GM23338 (cell line): ENCODE data around the gene ME1. TPM values are rescaled to one million over a fixed set of nuclear protein-coding genes. Genes with fewer than 3 reads are reported as not detected.

Experiments
- ATAC-seq: fragments of 200-7000 bp; cut with Tn5 transposase; 3 replicates; pipeline ENCODE4 v1.9.1; 2020
- DNase-seq: peaks from one replicate; pipeline ENCODE4 v3.0.0-alpha.2; 2015; ENCODE audit warnings: low spot score
- H2AFZ ChIP-seq: fragments of 200-600 bp; sonication (generic); 2 replicates; pipeline ENCODE4 v1.8.0; 2016; ENCODE audit warnings: antibody characterized with exemption, mild to moderate bottlenecking, moderate library complexity
- H3F3A ChIP-seq: fragments of 200-600 bp; sonication (generic); replicated peaks from 2 replicates; pipeline ENCODE4 v1.8.0; 2017; ENCODE audit warnings: antibody characterized with exemption, mixed run types, low read depth
- H3K27ac ChIP-seq: fragments of 200-600 bp; sonication (generic); 2 replicates; pipeline ENCODE4 v1.6.1; 2016; ENCODE audit warnings: low read depth
- H3K27me3 ChIP-seq: fragments of 200-600 bp; sonication (generic); 2 replicates; pipeline ENCODE4 v1.8.0; 2016; ENCODE audit warnings: mild to moderate bottlenecking, mixed run types, moderate library complexity; ENCODE audit not compliant: insufficient read depth
- H3K36me3 ChIP-seq: fragments of 200-600 bp; sonication (generic); 2 replicates; pipeline ENCODE4 v1.8.0; 2016; ENCODE audit warnings: mild to moderate bottlenecking; ENCODE audit not compliant: insufficient read depth
- H3K4me1 ChIP-seq: fragments of 200-600 bp; sonication (generic); 2 replicates; pipeline ENCODE4 v1.8.0; 2016; ENCODE audit warnings: mild to moderate bottlenecking, moderate library complexity; ENCODE audit not compliant: insufficient read depth
- H3K4me2 ChIP-seq: fragments of 200-600 bp; sonication (generic); 2 replicates; pipeline ENCODE4 v1.7.1; 2017; ENCODE audit warnings: mixed run types
- H3K4me3 ChIP-seq: fragments of 200-600 bp; sonication (generic); 2 replicates; pipeline ENCODE4 v1.6.1; 2016; ENCODE audit warnings: mixed run types
- H3K79me2 ChIP-seq: fragments of 200-600 bp; sonication (generic); replicated peaks from 2 replicates; pipeline ENCODE4 v1.8.0; 2017; ENCODE audit warnings: mild to moderate bottlenecking; ENCODE audit not compliant: insufficient read depth
- H3K9me2 ChIP-seq: fragments of 200-600 bp; sonication (generic); 2 replicates; pipeline ENCODE4 v1.8.0; 2017; ENCODE audit not compliant: insufficient read depth
- H4K20me1 ChIP-seq: fragments of 200-600 bp; sonication (generic); replicated peaks from 2 replicates; pipeline ENCODE4 v1.8.0; 2017; ENCODE audit warnings: mild to moderate bottlenecking; ENCODE audit not compliant: insufficient read depth
- H3K27ac Mint-ChIP-seq: 2 replicates; pipeline ENCODE4 v1.8.0; 2020; ENCODE audit warnings: inconsistent platforms, mild to moderate bottlenecking, moderate library complexity, mixed read lengths
- H3K27me3 Mint-ChIP-seq: 3 replicates; pipeline ENCODE4 v1.8.0; 2022; ENCODE audit warnings: low read depth, mild to moderate bottlenecking, moderate library complexity, mixed read lengths, inconsistent platforms; ENCODE audit not compliant: insufficient read depth, poor library complexity
- H3K36me3 Mint-ChIP-seq: 3 replicates; pipeline ENCODE4 v1.8.0; 2021; ENCODE audit warnings: low read depth, mild to moderate bottlenecking, inconsistent platforms, moderate library complexity, mixed read lengths
- H3K4me1 Mint-ChIP-seq: 3 replicates; pipeline ENCODE4 v1.8.0; 2020; ENCODE audit warnings: mild to moderate bottlenecking, inconsistent platforms, mixed read lengths
- H3K4me3 Mint-ChIP-seq: 3 replicates; pipeline ENCODE4 v1.8.0; 2021; ENCODE audit warnings: moderate library complexity, mild to moderate bottlenecking, inconsistent platforms, mixed read lengths
- H3K9me3 Mint-ChIP-seq: 3 replicates; pipeline ENCODE4 v1.8.0; 2020; ENCODE audit warnings: moderate library complexity, mild to moderate bottlenecking, inconsistent platforms, mixed read lengths
- CTCF ChIP-seq, 2 experiments: fragments of 200-600 bp in 1 of 2; sonication (generic) in 1 of 2; conservative IDR thresholded peaks; 2 replicates each; pipeline versions ENCODE4 v1.5.1 to v1.6.1; 2016 to 2017; ENCODE audit warnings: antibody characterized with exemption in 2 of 2, low read depth in 2 of 2, mild to moderate bottlenecking in 2 of 2, moderate library complexity in 1 of 2
- ETS1 ChIP-seq: IDR thresholded peaks from 2 replicates; pipeline ENCODE4 v1.6.1; 2016; ENCODE audit warnings: antibody characterized with exemption
- EZH2 ChIP-seq: fragments of 200-600 bp; sonication (generic); IDR thresholded peaks from one replicate; pipeline ENCODE4 v1.8.0; 2017; ENCODE audit warnings: antibody characterized with exemption, mild to moderate bottlenecking, low read depth; ENCODE audit not compliant: unreplicated experiment
- EZH2phosphoT487 ChIP-seq: fragments of 200-600 bp; sonication (generic); IDR thresholded peaks from one replicate; pipeline ENCODE4 v1.8.1; 2018; ENCODE audit warnings: antibody characterized with exemption; ENCODE audit not compliant: unreplicated experiment
- REST ChIP-seq: IDR thresholded peaks from one replicate; pipeline ENCODE4 v1.6.1; 2018; ENCODE audit warnings: antibody characterized with exemption; ENCODE audit not compliant: unreplicated experiment
- ZNF331 ChIP-seq: fragments of 250-450 bp; sonication (Bioruptor Pico); IDR thresholded peaks from 2 replicates; pipeline ENCODE4 v1.5.0; 2020; ENCODE audit warnings: low read depth, mild to moderate bottlenecking, moderate library complexity
- ZNF462 ChIP-seq: fragments of 250-450 bp; sonication (Bioruptor Pico); IDR thresholded peaks from 2 replicates; pipeline ENCODE4 v1.5.0; 2020; ENCODE audit warnings: mild to moderate bottlenecking, moderate library complexity
- polyA plus RNA-seq: library from polyadenylated mRNA; unstranded; fragments of >200 nt; fragmentation: Nextera tagmentation; extraction: Ambion mirVana; gene quantifications from 2 replicates; pipeline ENCODE4 v1.2.1, GENCODE V29; 2016
- total RNA-seq: library from RNA; depleted of rRNA; stranded (reverse); fragments of >200 nt; shearing (Covaris generic); gene quantifications from 2 replicates; pipeline ENCODE4 v1.2.3, GENCODE V29; 2014

Gene ME1
- total and polyA plus RNA-seq, 2 experiments from 2014 or later = 6.4 to 8.0 TPM

GRCh38 chr6:83429269-83429668 lies 1.6 kb downstream of the ME1 start:
- peak overlapping the region; percentile 85 for H3K4me3 Mint-ChIP-seq
- no peaks in the 10 kb centered on the region for H4K20me1 ChIP-seq
- no peak overlapping the region for H3K27ac ChIP-seq
- DNase-seq = no peak
- peaks cover 18% of the 10 kb centered on the region for H3K36me3 Mint-ChIP-seq
- no peaks in the 10 kb centered on the region for H3K9me2 ChIP-seq
- H3F3A ChIP-seq = no peaks in the 10 kb centered on the region
- H3K9me3 Mint-ChIP-seq = peaks cover 18% of the 10 kb centered on the region; the same call in 2 of the 3 replicates
- no peak overlapping the region; the same call in 1 of the 2 replicates for H3K4me2 ChIP-seq
- H3K4me1 Mint-ChIP-seq = peaks cover 19% of the 10 kb centered on the region; the same call in 2 of the 3 replicates
- ATAC-seq = no peak
- peaks cover 7% of the 10 kb centered on the region; the same call in 1 of the 2 replicates for H3K27me3 ChIP-seq
- peaks cover 13% of the 10 kb centered on the region for H3K27me3 Mint-ChIP-seq
- no peaks in the 10 kb centered on the region for H3K36me3 ChIP-seq
- H3K4me1 ChIP-seq = peaks cover 12% of the 10 kb centered on the region
- TF ChIP-seq EZH2 (no peak), CTCF (conservative IDR thresholded peaks at IDR 0.05; ENCODE audit: low read depth in 2 of 2) (no peak), ETS1 (no peak), REST (no peak)
- peaks cover 53% of the 10 kb centered on the region for H3K79me2 ChIP-seq
- H3K4me3 ChIP-seq = no peak overlapping the region
- no peak overlapping the region for H2AFZ ChIP-seq
- H3K27ac Mint-ChIP-seq = no peak overlapping the region

GRCh38 chr6:83424392-83425018 lies 6.3 kb downstream of the ME1 start:
- Mint-ChIP-seq H3K4me3 (no peak overlapping the region), H3K27ac (no peak overlapping the region), H3K36me3 (peaks cover 25% of the 10 kb centered on the region), H3K27me3 (no peaks in the 10 kb centered on the region), H3K9me3 (peaks cover 18% of the 10 kb centered on the region; the same call in 2 of the 3 replicates), H3K4me1 (peaks cover 5% of the 10 kb centered on the region; the same call in 1 of the 3 replicates)
- no peak overlapping the region for H3K4me2 ChIP-seq
- H2AFZ ChIP-seq = no peak overlapping the region
- no peaks in the 10 kb centered on the region for H4K20me1 ChIP-seq
- no peaks in the 10 kb centered on the region for H3K4me1 ChIP-seq
- H3K9me2 ChIP-seq = no peaks in the 10 kb centered on the region
- peaks cover 59% of the 10 kb centered on the region for H3K79me2 ChIP-seq
- no peaks in the 10 kb centered on the region for H3K27me3 ChIP-seq
- H3K27ac ChIP-seq = no peak overlapping the region
- no peaks in the 10 kb centered on the region for H3K36me3 ChIP-seq
- ATAC-seq = no peak
- no peak overlapping the region for H3K4me3 ChIP-seq
- DNase-seq = no peak
- H3F3A ChIP-seq = no peaks in the 10 kb centered on the region
- TF ChIP-seq EZH2phosphoT487 = no peak
- TF ChIP-seq ZNF331 (CRISPR knock-in tag) = no peak
- no peak for TF ChIP-seq ZNF462 (CRISPR knock-in tag)
